ENCODE data around the gene RALBP1.

The RALBP1 gene

GRCh38 chr18:9507565-9508088, 32.3 kb downstream of the RALBP1 start:
- DNase-seq (ENCODE audit: low read depth in 2 of 2): no peak

GRCh38 chr18:9508446-9509025, 33.2 kb downstream of the RALBP1 start:
- DNase-seq (ENCODE audit: low read depth in 2 of 2): no peak

DNA sequence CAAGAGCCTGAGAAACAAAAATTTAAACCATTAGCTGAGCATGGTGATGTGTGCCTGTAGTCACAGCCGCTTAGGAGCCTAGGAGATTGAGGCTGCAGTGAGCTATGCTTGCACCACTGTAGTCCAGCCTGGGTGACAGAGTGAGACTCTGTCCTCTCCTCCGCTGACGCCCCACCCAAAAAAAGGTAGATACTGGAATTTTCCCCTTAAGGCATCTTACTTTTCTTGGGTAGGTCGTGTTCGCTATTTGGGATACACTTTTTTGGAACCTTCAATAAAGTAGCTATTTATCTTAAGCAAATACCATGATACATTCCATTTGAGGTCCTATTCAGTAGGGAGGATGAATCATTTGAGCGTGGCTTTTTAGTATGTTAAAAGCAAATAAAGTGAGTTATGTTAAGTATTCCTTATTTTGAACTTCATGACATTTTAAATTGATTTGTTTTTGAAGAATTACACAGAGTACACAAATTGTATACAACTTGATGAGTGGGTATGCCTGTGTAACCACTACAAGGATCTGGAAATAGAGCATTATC, 38.7 kb downstream of the RALBP1 start:
- no peak for DNase-seq (ENCODE audit: low read depth in 2 of 2)

DNA sequence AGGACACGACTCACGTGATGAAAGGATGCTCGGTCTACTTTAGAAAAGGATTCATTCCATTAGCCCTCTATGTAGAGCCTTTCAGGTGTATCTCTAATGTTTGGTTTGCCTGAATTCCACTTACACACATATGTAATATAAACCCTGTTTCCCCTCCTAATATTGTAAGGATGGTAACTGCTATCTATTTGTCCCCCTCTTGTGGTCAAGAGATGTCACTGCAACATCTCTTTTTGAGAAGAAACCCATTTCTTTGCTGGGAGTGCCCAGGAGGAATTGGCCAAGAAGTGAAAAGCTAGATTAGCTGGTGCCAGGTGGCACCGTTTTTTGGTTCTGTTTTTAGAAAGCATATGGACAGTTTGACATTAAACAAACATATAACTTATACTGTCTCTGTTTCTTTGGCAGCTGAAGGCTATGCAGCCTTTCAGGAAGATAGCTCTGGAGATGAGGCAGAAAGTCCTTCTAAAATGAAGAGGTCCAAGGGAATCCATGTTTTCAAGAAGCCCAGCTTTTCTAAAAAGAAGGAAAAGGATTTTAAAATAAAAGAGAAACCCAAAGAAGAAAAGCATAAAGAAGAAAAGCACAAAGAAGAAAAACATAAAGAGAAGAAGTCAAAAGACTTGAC, 41.2 kb downstream of the RALBP1 start:
- no peak for DNase-seq (ENCODE audit: low read depth in 2 of 2)

DNA sequence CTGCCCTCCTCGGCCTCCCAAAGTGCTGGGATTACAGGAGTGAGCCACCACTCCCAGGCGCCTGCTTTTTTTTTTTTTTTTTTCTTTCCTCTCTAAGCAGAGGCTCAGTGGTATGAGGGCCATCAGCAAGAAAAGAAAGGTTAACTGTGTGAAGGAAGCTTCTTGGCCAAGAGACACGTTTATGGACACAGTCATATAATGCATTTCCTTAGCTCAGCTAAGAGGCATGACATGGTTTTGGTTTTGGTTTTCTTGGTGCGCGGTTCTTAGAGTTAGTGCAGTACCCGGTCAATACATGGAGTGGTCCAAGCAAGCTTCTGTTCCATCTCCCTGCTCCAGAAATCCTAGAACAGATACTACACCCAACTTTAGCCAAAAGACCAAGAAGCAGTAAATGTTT, 42.6 kb downstream of the RALBP1 start:
- no peak for DNase-seq (ENCODE audit: low read depth in 2 of 2)

DNA sequence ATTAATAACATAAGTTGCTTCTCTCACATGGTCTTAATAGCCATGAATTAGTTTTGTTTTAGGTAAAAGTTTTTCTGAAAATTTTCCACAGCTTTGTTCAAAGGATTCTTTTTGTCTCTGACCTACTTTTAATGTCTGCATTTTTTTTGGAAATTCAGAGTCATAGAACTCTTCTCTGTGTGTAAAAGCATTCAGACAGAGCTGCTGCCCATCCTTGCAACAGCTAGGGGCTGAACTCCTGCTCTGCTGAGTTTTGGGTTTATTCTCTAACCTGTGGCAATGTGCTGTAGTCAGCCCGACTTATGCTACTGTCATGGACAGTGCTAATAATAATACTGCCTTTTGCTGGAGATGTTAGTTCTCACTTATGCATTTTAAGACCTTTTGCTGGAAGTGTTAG, 44.1 kb downstream of the RALBP1 start:
- DNase-seq (ENCODE audit: low read depth in 2 of 2): no peak

DNA sequence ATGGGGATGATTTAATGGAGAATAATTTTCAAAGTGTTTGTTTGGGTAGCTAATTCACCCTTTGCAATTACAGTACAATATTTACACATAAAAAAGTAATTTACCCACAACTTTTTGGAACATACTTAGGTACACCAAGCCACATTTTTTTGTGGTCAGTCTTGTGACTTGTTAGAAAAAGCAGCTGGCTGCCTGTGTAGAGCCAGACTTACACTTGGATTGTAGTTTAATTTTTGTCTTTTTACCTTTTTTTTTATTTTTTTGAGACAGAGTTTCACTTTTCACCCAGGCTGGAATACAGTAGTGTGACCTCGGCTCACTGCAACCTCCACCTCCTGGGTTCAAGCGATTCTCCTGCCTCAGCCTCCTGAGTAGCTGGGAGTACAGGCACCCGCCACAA, 45.4 kb downstream of the RALBP1 start:
- DNase-seq (ENCODE audit: low read depth in 2 of 2): no peak

DNA sequence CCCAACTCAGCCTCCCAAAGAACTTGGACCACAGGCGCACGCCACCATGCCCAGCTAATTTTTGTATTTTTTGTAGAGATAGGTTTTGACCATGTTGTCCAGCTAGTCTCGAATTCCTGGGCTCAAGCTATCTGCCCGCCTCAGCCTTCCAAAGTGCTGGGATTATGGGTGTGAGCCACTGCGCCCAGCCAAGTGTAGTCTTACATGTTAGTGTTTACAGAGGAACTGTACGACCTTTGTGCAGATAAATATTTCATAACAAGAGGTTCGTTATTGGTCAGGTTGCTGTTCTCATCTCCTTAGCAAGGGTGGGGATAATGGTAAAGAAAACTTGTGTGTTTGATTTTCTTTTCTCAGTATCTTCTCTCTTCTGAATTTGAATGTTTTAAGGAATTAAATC, 46.5 kb downstream of the RALBP1 start:
- no peak for DNase-seq (ENCODE audit: low read depth in 2 of 2)

GRCh38 chr18:9522952-9523351, 47.6 kb downstream of the RALBP1 start:
- DNase-seq (ENCODE audit: low read depth in 2 of 2): no peak

- no peak for DNase-seq (ENCODE audit: low read depth in 2 of 2)
These were observed 51.1 kb downstream of the RALBP1 start for GRCh38 chr18:9526458-9526857.

GRCh38 chr18:9530226-9531009, 55.1 kb downstream of the RALBP1 start:
- DNase-seq (ENCODE audit: low read depth in 2 of 2): no peak

DNA sequence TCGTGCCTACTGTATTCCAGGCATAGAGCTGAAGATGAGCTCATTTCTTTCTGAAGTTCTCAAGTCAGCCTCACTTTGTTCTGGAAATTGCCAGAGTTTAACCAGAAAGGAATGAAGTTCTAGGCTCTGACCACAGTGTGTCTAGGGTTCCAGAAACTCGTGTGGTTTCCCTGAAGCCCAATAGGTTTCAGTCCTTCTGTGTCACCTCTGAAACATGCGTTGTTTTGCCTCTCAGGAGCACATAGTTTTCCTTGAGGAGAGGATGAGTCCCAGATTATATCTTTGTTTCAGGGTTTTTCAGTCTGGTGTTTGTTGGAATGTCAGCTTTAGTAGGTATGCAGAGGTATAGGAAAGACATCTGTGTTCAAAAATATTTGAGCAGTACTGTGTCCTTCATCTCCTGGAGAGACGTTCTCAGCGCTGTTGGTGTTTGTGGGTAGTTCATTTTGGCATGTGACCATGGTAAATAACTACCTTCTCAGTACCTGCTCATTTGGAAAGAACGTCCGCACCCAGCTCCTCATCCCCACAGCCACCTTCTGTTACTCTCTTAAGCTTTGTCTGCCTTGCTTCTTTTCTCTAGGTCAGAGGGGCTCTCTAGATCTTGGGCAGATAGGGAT, 56.6 kb downstream of the RALBP1 start:
- no peak for DNase-seq (ENCODE audit: low read depth in 2 of 2)

DNA sequence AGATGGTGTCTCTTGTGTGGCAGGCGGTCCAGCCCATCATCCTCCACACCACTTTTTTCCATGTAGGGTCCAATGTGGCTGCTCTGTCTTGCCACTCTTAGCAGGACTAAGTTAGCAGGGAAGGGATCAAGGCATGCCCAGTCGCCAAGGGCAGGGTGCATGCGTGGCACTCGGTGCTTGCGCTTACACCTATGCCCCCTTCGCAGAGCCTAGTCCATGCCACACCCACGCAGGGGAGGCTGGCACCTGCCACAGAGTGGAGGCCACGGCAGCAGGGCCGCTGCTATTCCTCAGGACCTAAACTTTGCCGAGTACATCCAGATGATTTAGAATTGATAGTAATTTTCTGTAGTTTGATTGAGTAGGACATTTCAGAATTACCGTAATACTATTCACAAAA, 59.5 kb downstream of the RALBP1 start:
- DNase-seq (ENCODE audit: low read depth in 2 of 2): no peak

GRCh38 chr18:9535430-9535991, 60.2 kb downstream of the RALBP1 start:
- DNase-seq (ENCODE audit: low read depth in 2 of 2): no peak

DNA sequence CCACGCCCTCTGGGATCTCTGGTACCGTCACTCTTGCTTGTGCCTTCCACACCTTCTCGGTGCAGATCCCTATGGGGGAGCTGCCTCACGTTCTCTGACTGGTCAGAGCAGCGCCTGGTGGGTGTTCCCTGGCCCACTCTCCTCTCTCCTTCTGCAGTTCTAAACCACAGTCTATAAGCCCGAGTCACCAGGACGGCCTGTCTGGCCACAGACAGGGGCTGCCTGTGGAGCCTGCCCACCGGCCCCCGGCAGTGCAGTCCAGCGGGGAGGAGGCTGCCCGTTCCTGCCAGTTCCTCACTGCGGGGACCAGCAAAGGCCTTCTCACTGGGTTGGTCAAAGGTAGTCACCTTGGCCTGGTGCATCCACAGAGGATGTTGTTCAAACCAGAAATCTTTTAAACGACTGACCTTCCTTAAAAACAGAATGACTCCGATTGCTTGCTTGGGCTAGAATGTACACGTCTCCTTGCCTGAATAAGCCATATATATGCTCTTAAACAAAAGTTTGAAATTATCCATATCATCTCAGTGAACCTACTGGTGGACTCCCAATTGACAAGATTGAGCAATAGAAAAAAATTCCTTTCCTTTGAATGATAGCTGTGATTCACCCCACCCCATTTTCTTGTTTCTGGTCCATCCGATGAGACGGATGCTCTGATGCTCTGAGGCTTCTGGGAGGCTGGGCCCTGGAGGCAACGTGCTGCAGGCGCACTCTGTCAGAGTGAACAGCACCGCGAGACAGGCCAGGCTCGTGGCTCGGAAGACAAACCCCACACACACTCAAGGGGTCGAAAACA, 61.2 kb downstream of the RALBP1 start:
- DNase-seq (ENCODE audit: low read depth in 2 of 2): no peak

DNA sequence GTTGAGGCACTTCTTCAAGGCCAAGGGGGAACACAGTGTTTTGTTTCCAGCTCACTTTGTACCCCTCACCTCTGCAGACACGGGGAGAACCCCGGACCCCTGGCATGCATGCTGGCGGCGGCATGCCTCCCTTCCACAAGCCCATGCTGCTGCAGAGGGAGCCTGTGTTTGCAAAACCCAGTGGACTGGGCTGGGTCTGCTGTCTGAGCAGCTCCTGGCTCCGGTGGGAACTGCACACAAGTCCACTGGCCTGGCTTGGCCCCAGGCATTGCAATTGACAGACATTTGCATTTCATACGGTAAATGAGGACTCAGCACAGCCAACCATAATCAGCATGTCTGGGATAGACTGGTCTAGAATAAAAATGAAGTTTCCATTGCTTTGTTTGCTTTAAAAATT, 62.4 kb downstream of the RALBP1 start:
- DNase-seq (ENCODE audit: low read depth in 2 of 2): no peak

- DNase-seq (ENCODE audit: low read depth in 2 of 2): no peak
These were observed 64.0 kb downstream of the RALBP1 start for GRCh38 chr18:9539283-9539682.

- DNase-seq (ENCODE audit: low read depth in 2 of 2): no peak
These were observed 64.6 kb downstream of the RALBP1 start for GRCh38 chr18:9539938-9540337.

- DNase-seq (ENCODE audit: low read depth in 2 of 2): no peak
These were observed 67.6 kb downstream of the RALBP1 start for GRCh38 chr18:9542924-9543323.

DNA sequence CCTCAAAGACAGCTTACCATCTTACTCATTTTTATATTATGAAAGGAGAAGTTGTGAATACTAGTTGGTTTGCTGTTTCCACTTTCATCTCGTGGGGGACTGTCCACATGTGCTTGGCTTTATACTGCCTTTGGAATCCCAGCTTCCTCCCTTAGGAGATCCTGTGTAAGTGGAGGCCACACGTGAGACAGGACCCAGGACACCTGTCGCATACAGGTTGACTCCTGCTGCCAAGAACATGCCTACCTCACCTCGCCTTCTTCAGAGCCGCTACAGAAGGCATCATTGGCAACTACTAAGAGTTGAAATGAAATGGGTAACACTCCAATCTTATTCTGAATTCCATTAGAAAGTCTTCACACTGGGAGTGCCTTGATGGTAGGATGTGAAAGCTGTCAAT, 69.7 kb downstream of the RALBP1 start:
- no peak for DNase-seq (ENCODE audit: low read depth in 2 of 2)

GRCh38 chr18:9546468-9546867, 71.2 kb downstream of the RALBP1 start:
- DNase-seq (ENCODE audit: low read depth in 2 of 2): no peak
